NCI-H146 treated with DMSO at 0.1 percent for 48 hours (cell line): ENCODE data around the gene RASSF3.

Source experiments
- DNase-seq: peaks from one replicate; lab custom pipeline; 2025; ENCODE audit not compliant: unreplicated experiment; lab: John Stamatoyannopoulos, UW

Gene RASSF3

DNA sequence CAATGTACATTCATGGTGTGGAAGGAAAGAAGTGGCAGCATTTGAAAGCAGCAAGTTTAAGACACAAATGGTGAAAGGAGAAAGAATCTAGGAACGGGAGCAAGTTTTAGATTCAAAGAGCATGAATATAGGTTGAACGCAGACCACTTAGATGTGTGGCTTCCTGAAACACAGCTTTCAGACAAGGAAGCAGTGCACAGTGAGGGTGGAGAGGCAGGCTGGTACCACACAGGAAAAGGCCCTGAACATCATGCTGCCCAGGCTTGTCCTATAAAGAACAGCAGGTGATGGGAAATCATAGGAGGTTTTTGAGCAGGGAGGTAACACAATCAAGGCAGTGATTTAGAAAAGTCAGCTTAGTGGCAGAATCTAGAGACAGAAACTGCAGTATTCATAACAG lies 113.3 kb downstream of the RASSF3 start:
- DNase-seq, result no peak

DNA sequence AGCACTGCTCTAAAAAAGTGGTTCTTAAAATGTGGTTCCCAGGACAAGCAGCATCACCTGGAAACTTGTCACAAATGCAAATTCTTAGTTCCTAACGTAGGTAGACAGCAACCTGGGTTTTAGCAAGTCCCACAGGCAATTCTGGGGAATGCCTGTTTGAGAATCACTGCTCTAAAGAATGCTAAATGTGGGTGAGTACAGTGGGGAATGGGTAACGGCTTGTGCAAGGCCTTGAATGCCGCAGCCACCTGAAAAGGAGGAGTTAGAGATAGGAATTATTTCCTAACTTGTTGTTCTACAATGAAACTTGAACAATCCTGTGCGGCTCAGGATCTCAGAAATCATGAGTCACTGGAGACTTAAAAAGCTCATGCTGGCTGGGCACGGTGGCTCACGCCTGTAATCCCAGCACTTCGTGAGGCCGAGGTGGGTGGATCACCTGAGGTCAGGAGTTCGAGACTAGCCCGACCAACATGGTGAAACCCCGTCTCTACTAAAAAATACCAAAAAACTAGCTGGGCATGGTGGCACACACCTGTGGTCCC lies 114.0 kb downstream of the RASSF3 start:
- no peak for DNase-seq

DNA sequence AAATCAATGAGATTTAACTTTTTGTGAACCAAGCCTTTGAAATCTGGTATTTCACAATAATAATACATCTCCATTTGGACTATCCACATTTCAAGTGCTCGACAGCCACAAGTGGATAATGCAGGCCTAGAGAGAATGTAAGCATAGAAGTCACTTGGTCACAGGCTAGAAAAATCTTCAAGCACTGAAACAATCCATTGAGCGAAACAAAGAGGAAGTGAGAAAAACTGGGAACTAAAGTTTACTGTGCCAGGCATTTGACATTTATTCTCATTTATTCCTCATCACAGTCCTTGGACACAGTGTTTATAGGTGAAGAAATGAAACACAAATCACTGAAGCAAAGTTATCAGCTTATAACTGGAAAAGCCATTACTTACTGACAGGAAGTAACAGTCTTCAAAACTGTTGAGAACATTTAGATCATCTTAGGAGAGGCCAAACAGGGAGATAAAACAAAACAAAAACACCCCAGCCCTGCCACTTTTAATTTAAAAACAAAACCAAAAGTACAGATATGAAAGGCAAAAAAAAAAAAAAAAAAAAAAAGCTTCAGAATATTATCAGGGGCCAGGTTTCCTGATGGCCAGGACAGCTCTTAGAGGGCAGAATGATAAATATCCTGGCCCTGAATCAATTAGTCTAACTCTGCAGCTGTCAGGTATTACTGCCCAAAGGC lies 119.8 kb downstream of the RASSF3 start:
- DNase-seq, result no peak

DNA sequence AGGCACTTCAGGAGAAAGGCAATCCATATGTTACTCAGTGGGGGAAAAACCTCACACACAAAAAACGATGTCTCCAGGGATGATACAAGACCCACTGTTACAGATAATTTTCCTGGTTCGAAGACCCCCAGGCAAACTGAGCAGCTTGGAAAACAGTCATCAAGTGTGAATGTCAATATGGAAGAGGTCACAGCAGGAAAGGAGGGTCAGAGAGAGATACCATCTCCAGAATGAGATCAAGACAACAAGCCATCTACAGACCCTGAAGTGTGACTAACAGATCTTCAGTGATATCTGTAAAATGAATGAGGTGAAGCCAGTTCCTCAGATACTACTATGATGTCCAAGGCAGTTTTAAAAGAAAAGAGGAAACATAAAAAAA lies 120.3 kb downstream of the RASSF3 start:
- DNase-seq, result peak; percentile 77

DNA sequence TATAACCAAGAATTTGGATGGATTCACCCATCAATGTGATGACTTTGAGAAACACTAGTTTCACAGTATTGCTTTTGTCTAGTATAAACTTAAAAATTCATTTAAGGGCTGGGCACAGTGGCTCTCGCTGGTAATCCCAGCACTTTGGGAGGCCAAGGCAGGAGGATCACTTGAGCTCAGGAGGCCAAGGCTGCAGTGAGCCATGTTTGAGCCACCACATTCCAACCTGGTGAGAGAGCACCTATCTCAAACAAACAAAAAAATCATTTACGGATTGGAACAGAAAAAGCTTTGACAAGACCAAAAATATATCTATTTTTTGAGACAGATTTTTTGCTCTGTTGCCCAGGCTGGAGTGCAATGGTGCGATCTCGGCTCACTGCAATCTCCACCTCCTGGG lies 121.4 kb downstream of the RASSF3 start:
- DNase-seq, result no peak

DNA sequence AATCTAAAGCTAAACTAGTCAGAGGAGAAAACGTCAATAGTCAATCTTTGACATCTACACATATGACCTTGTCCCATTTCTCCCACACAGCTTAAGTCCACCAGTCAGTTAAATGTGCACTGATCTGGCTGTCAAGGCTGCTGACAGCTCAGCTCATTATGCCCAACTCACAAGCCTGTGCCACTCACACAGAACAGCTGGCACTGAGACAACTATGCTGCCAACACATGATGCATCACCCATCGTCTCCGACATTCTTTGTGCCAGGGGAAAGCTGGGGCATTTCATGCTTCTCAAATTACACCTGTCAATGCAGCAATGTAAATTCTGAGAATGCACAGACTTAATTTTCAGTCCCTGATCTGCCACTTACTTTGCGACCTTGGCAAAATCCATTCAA lies 123.6 kb downstream of the RASSF3 start:
- DNase-seq, result no peak

DNA sequence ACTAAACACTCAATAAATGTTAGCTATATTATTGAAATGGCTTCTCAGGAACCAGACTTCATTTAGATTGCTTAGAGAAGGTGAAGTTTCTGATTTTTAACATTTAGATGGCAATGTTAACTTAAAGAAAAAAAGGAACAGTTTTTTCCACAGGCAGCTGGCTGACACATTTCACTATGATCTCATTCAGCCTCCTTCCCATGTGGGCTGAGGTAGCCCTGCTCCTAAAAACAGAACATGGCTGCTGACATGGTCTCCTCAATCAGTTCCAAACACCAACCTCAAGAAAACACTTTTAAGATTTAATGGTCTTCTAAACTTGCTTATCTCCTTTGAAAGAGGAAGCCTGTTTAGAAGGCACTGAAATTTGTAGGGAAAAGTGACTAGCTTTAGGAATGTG lies 125.1 kb downstream of the RASSF3 start:
- no peak for DNase-seq

DNA sequence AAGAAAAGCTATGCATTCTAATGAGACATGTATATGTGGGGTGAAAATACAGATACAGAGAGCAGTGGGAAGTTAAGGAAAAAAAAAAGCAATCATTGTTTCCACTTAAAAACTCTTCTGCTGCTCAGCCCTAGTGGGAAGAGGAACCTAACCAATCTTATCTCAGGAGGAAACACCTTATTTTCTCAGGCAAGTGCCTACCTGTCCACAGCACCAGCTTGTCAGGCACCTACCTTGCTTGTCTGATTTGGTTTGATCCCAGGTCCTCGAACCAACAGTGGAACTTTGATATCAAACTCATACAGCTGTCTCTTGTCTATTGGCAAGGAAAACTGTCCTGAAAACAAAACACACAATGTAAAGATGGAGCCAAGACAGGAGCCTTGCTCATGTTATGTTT lies 126.5 kb downstream of the RASSF3 start:
- DNase-seq, result no peak

DNA sequence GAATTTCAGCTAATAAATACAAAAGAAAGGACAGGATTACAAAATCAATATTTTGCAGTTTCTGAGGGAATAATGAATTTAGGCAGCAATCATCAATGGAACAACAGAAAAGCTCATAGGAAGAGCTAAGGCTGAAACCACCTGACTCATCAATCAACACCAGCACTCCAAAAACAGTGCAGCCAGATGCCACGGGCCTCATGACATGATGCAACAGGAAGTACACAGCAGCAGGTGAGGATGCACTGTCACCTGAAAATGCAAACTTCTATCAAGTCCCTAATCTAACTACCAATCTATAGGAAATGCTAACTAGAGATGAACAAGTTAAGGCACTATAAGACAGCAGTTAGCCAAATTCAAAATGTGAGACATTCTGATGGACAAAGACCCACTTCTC lies 127.2 kb downstream of the RASSF3 start:
- DNase-seq, result no peak

DNA sequence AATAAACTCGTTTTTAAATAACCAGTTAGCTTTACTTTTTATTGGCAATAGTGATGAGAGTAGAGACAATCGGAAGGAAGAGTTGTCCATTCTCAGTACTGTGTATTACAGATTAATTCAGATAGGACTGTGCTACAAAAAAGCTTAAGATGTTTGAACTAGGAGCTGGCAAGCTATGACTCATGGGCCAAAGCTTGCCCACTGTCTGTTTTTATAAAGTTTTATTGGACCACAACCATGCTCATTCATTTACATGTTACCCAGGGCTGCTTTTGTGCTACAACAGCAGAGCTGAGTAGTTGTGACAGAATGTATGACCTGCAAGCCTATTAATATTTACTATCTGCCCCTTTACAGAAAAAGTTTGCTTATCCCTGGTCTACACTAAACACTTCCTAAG lies 129.5 kb downstream of the RASSF3 start:
- DNase-seq, result no peak

DNA sequence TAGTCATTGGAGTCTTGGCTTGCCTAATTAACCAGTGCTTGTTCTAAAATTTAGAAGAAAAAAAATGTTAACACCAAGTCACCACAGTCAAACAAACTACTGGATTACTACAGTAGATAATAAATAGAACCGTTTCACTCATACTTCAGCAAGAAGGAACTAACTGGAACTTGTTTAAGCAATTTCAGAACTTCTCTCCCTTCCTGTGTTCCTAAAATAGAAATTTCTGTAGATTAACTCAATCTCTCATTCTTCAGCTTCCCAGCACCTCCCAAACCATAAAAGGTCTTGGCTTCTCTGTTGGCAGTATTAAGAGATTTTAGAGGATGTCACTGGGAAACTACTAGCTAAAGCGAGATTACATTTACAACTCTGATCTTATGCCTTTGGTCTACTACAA lies 130.4 kb downstream of the RASSF3 start:
- DNase-seq, result no peak

DNA sequence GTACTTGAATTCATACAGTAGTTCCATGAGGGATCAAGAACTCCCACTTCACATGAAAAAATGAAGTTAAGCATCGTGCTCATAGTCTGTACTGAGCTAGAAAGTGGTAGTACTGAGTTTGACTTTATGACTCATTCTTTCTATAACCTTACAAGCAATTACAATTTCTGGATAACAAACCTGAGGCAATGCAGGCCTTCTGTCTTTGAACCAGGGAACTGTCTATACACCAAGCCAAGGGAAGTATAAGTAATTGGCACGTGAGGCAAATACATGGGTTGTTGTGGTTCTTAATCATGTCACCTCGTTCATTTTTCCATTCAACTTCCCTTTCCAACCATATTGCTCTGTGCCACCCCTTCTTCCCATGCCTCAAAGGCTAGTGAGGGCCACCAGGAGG lies 132.1 kb downstream of the RASSF3 start:
- DNase-seq, result no peak

DNA sequence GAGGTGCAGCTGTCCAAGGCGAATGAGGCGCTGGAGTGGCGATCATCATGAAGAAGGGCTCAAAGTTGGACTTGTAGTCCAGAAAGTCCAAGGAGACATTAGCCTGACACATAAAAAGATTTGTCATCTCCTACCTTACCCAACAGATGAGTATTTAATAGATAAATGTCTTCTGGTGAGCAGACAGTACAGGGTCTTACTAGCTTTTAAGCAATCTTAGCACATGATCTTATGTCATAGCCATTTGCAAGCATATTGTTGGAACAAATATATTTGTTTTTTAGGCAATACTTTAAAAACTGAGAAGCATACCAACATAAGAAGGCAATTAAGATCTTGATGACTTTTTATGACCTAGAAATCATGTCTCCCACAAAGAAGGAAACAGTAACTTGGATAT lies 132.9 kb downstream of the RASSF3 start:
- DNase-seq, result no peak

DNA sequence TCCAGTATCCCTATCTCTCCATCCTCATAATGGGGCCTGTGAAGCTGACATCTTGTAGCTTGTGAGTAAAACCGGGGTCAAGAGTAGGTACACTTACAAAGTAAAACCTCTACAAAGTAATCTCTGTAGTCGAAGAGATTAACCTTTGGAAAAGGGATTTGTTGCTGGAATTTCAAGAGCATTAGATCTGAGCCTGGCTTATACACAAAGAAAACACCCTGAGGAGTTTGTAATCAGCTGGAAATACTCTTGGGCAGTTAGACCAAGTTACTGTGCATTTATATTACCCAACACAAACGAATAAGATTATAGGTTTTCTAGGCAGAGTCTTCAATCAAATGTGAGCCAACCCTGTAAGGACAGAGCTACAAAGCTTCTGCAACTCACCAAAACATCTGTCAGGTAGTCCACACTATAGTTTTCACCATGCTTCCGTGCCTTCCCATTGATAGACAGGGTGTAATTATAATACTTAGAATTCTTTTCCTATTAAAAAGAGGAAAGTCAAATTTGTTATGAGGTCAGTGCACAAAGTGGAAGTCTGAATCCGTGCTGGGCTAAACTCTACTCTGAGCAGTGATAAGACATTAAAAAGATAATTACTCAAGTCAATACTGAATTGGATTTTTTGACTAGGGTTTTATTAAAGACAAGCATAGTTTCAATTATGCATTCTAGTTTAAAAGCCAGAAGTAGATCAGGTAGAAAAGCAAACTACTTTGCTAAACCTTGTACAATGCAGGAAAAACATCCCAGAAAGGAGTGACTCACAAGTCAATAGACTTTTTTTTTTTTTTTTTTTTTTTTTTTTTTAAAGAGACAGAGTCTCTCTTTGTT lies 134.3 kb downstream of the RASSF3 start:
- DNase-seq, result no peak

DNA sequence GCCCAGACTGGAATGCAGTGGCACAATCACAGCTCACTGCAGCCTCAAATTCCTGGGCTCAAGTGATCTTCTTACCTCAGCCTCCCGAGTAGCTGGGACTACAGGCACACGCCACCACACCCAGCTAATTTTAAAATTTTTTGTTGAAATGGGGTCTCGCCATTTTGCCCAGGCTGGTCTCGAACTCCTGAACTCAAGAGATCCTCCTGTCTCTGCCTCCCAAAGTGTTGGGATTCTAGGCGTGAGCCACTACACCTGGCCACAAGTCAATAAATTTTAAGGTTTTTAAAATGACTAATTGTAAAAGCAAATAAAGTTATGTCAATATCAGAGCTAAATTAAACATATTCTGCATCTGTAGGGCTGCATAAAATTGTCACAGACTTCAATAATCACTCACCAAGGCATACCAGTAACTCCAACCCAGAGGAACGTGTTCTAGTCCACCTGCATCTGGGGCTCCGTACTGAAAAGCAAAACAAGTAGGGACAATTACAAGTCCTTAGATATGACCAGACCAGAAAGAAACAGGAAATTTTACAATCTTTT lies 135.0 kb downstream of the RASSF3 start:
- no peak for DNase-seq

DNA sequence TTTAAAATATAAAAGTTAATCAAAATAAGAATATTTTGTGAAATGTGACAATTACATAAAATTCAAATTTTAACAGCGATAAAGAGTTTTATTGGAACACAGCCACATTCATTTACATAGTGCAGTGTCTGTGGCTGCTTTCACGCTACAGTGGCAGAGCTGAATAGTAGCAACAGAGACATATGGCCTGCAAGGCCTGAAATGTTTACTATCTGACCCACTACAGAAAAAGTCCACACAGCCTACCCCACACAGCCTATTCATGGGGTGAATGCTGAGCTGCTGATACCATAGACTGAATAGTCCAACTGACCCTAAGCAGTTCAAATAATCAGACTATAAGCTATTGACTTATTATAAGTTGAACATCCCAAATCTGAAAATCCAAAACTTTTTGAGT lies 135.7 kb downstream of the RASSF3 start:
- DNase-seq, result no peak

DNA sequence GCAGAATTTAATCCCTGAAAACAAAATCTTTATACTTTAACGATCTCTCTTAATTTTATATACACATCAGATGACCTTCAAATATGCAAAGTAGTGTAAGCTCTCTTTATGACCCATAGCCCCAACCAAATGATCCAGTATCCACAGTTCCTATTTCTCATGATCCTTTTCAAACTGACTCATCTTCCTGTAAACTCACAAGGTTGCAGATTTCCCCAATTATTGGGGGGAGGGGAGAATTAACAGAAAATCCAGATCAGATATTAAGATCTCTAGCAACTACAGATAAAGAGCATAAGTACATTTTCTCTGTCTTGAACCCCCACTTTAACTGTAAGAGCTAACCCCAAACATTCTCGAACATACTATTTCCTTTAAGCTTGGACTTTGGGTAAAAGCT lies 136.4 kb downstream of the RASSF3 start:
- no peak for DNase-seq
